DOHH2 (cell line): ENCODE measurements around the gene PAQR8.

ENCODE experiments used
- CTCF ChIP-seq: fragments of 200-600 bp; sonication (generic); IDR thresholded peaks from one replicate; pipeline ENCODE4 v1.5.1; 2014; ENCODE audit warnings: antibody characterized with exemption, mild to moderate bottlenecking, low read depth, low read length; ENCODE audit not compliant: poor library complexity, severe bottlenecking
- EZH2phosphoT487 ChIP-seq: fragments of 200-600 bp; sonication (generic); IDR thresholded peaks from 2 replicates; pipeline ENCODE4 v1.6.1; 2017; ENCODE audit warnings: borderline replicate concordance, mild to moderate bottlenecking, antibody characterized with exemption, low read length, moderate library complexity, mixed read lengths

GRCh38 chr6:52365317-52365716, 3.4 kb downstream of the PAQR8 start:
- TF ChIP-seq CTCF (no peak), EZH2phosphoT487 (no peak)
